IgD-negative memory B cell (primary cell): ENCODE measurements around the gene MS4A5. TPM values are rescaled to one million over a fixed set of nuclear protein-coding genes. Genes with fewer than 3 reads are reported as not detected.

Source experiments
- H3K27ac Mint-ChIP-seq, 3 donors: one replicate each; pipeline ENCODE4 v1.8.0; 2020 to 2022; ENCODE audit warnings: mild to moderate bottlenecking in 3 of 3, mixed read lengths in 3 of 3, moderate library complexity in 1 of 3
- H3K27me3 Mint-ChIP-seq: one replicate; pipeline ENCODE4 v1.8.0; 2021; ENCODE audit warnings: mixed read lengths
- H3K36me3 Mint-ChIP-seq: one replicate; pipeline ENCODE4 v1.8.0; 2020; ENCODE audit warnings: mild to moderate bottlenecking, mixed read lengths
- H3K4me1 Mint-ChIP-seq, 3 donors: one replicate each; pipeline ENCODE4 v1.8.0; 2020 to 2022; ENCODE audit warnings: mixed read lengths in 3 of 3, mild to moderate bottlenecking in 1 of 3
- H3K4me3 Mint-ChIP-seq, 4 donors: one replicate each; pipeline ENCODE4 v1.8.0; 2020 to 2022; ENCODE audit warnings: mild to moderate bottlenecking in 4 of 4, mixed read lengths in 4 of 4, moderate library complexity in 3 of 4
- H3K9me3 Mint-ChIP-seq, 3 donors: one replicate each; pipeline ENCODE4 v1.8.0; 2020 to 2021; ENCODE audit warnings: mixed read lengths in 3 of 3, mild to moderate bottlenecking in 1 of 3
- polyA plus RNA-seq: library from polyadenylated mRNA; unstranded; fragments of 300-500 nt; fragmentation: Illumina TruSeq; gene quantifications from one replicate; pipeline ENCODE4 v1.2.3, GENCODE V29; 2021

Gene MS4A5
- not detected for polyA plus RNA-seq

GRCh38 chr11:60429272-60429671, at the start of gene MS4A5:
Gene MS4A5, plus strand, starts transcription at chr11:60429572. Its CDS starts 103 bp downstream, at chr11:60429675.
- peaks cover 2% of the 10 kb centered on the region for H3K27me3 Mint-ChIP-seq
- peak within 1 kb of the TSS in 2 of 3 donors; percentile 26 to 59 for H3K27ac Mint-ChIP-seq
- H3K4me3 Mint-ChIP-seq: peak within 1 kb of the TSS in 1 of 4 donors; percentile 43

GRCh38 chr11:60389279-60389910, 40.0 kb upstream of the MS4A5 start:
- peaks cover 7% of the 10 kb centered on the region for H3K36me3 Mint-ChIP-seq
- H3K27me3 Mint-ChIP-seq: no peaks in the 10 kb centered on the region
- H3K4me1 Mint-ChIP-seq: peaks cover 23 to 32% (median 28%) of the 10 kb centered on the region in 3 donors
- peak overlapping the region; percentile 82 to 96 (median 96) for H3K27ac Mint-ChIP-seq
- H3K4me3 Mint-ChIP-seq: peak overlapping the region; percentile 42 to 64 (median 56)
- peaks cover 0 to 3% (median 2%) of the 10 kb centered on the region in 3 donors for H3K9me3 Mint-ChIP-seq

More at GRCh38 chr11:60429272-60429671, at the start of gene MS4A5:
- H3K36me3 Mint-ChIP-seq: no peaks in the 10 kb centered on the region
- peaks cover 3 to 6% (median 4%) of the 10 kb centered on the region in 3 donors for H3K4me1 Mint-ChIP-seq
- peaks cover 0 to 2% (median 1%) of the 10 kb centered on the region in 3 donors for H3K9me3 Mint-ChIP-seq

GRCh38 chr11:60390419-60390818, 39.0 kb upstream of the MS4A5 start:
- peaks cover 23 to 36% (median 31%) of the 10 kb centered on the region in 3 donors for H3K4me1 Mint-ChIP-seq
- no peaks in the 10 kb centered on the region for H3K27me3 Mint-ChIP-seq
- peak overlapping the region in 3 of 4 donors; percentile 59 to 73 (median 64) for H3K4me3 Mint-ChIP-seq
- H3K9me3 Mint-ChIP-seq: peaks cover 0 to 3% (median 2%) of the 10 kb centered on the region in 3 donors
- peaks cover 5% of the 10 kb centered on the region for H3K36me3 Mint-ChIP-seq
- H3K27ac Mint-ChIP-seq: peak overlapping the region; percentile 48 to 96 (median 96)

- peaks cover 29 to 53% (median 47%) of the 10 kb centered on the region in 3 donors for H3K4me1 Mint-ChIP-seq
- H3K4me3 Mint-ChIP-seq: no peak overlapping the region
- peaks cover 5% of the 10 kb centered on the region for H3K36me3 Mint-ChIP-seq
- peaks cover 0 to 3% (median 0%) of the 10 kb centered on the region in 3 donors for H3K9me3 Mint-ChIP-seq
- H3K27ac Mint-ChIP-seq: peak overlapping the region in 1 of 3 donors; percentile 3
- no peaks in the 10 kb centered on the region for H3K27me3 Mint-ChIP-seq
These were observed 37.0 kb upstream of the MS4A5 start for GRCh38 chr11:60392361-60392760.

GRCh38 chr11:60393016-60393415, 36.4 kb upstream of the MS4A5 start:
- H3K4me3 Mint-ChIP-seq: no peak overlapping the region
- no peaks in the 10 kb centered on the region for H3K27me3 Mint-ChIP-seq
- H3K36me3 Mint-ChIP-seq: peaks cover 5% of the 10 kb centered on the region
- no peak overlapping the region for H3K27ac Mint-ChIP-seq
- peaks cover 36 to 56% (median 49%) of the 10 kb centered on the region in 3 donors for H3K4me1 Mint-ChIP-seq
- peaks cover 0 to 3% (median 0%) of the 10 kb centered on the region in 3 donors for H3K9me3 Mint-ChIP-seq

GRCh38 chr11:60394666-60395380, 34.5 kb upstream of the MS4A5 start:
- H3K36me3 Mint-ChIP-seq: peaks cover 7% of the 10 kb centered on the region
- peaks cover 35 to 45% (median 36%) of the 10 kb centered on the region in 3 donors for H3K4me1 Mint-ChIP-seq
- H3K9me3 Mint-ChIP-seq: peaks cover 0 to 2% (median 0%) of the 10 kb centered on the region in 3 donors
- H3K4me3 Mint-ChIP-seq: no peak overlapping the region
- no peaks in the 10 kb centered on the region for H3K27me3 Mint-ChIP-seq
- no peak overlapping the region for H3K27ac Mint-ChIP-seq

GRCh38 chr11:60396382-60396781, 33.0 kb upstream of the MS4A5 start, which contains the start of gene MS4A14:
Gene MS4A14, plus strand, starts transcription at chr11:60396459. Its CDS starts 120 bp downstream, at chr11:60396579.
- Mint-ChIP-seq H3K27me3 (no peaks in the 10 kb centered on the region), H3K9me3 (peaks cover 0 to 2% (median 0%) of the 10 kb centered on the region in 3 donors), H3K27ac (peak within 1 kb of the TSS; percentile 52 to 93 (median 89)), H3K36me3 (peaks cover 9% of the 10 kb centered on the region), H3K4me1 (peaks cover 29 to 38% (median 33%) of the 10 kb centered on the region in 3 donors), H3K4me3 (peak within 1 kb of the TSS; percentile 26 to 85 (median 56))

- Mint-ChIP-seq H3K27ac (peak overlapping the region; percentile 52 to 93 (median 89)), H3K4me3 (peak overlapping the region; percentile 26 to 85 (median 56)), H3K36me3 (peaks cover 9% of the 10 kb centered on the region), H3K27me3 (no peaks in the 10 kb centered on the region), H3K9me3 (peaks cover 2 to 4% (median 2%) of the 10 kb centered on the region in 3 donors), H3K4me1 (peaks cover 33 to 42% (median 33%) of the 10 kb centered on the region in 3 donors)
These were observed 32.6 kb upstream of the MS4A5 start for GRCh38 chr11:60396799-60397198.

GRCh38 chr11:60420015-60420414, 9.4 kb upstream of the MS4A5 start:
- Mint-ChIP-seq H3K27me3 (no peaks in the 10 kb centered on the region), H3K9me3 (peaks cover 5 to 14% (median 13%) of the 10 kb centered on the region in 3 donors), H3K36me3 (peaks cover 5% of the 10 kb centered on the region), H3K27ac (no peak overlapping the region), H3K4me3 (no peak overlapping the region), H3K4me1 (peaks cover 0 to 10% (median 8%) of the 10 kb centered on the region in 3 donors)

GRCh38 chr11:60422609-60423008, 6.8 kb upstream of the MS4A5 start:
- peaks cover 0 to 7% (median 0%) of the 10 kb centered on the region in 3 donors for H3K4me1 Mint-ChIP-seq
- no peaks in the 10 kb centered on the region for H3K27me3 Mint-ChIP-seq
- H3K9me3 Mint-ChIP-seq: peaks cover 5 to 12% (median 10%) of the 10 kb centered on the region in 3 donors
- no peak overlapping the region for H3K4me3 Mint-ChIP-seq
- H3K36me3 Mint-ChIP-seq: peaks cover 5% of the 10 kb centered on the region
- no peak overlapping the region for H3K27ac Mint-ChIP-seq

GRCh38 chr11:60428517-60428916, 855 bp upstream of the MS4A5 start:
- Mint-ChIP-seq H3K27me3 (peaks cover 2% of the 10 kb centered on the region), H3K27ac (no peak overlapping the region), H3K4me3 (peak overlapping the region in 1 of 4 donors; percentile 43), H3K9me3 (peaks cover 0 to 2% (median 1%) of the 10 kb centered on the region in 3 donors), H3K36me3 (no peaks in the 10 kb centered on the region), H3K4me1 (peaks cover 0 to 4% (median 2%) of the 10 kb centered on the region in 3 donors)

- H3K27ac Mint-ChIP-seq: peak overlapping the region in 1 of 3 donors; percentile 80
- peaks cover 2% of the 10 kb centered on the region for H3K27me3 Mint-ChIP-seq
- H3K4me3 Mint-ChIP-seq: no peak overlapping the region
- H3K36me3 Mint-ChIP-seq: no peaks in the 10 kb centered on the region
- H3K4me1 Mint-ChIP-seq: peaks cover 3 to 6% (median 4%) of the 10 kb centered on the region in 3 donors
- peaks cover 0 to 1% (median 0%) of the 10 kb centered on the region in 3 donors for H3K9me3 Mint-ChIP-seq
These were observed 1.9 kb downstream of the MS4A5 start for GRCh38 chr11:60431251-60431650.

- Mint-ChIP-seq H3K4me1 (peaks cover 3 to 6% (median 4%) of the 10 kb centered on the region in 3 donors), H3K27ac (no peak overlapping the region), H3K27me3 (peaks cover 2% of the 10 kb centered on the region), H3K9me3 (peaks cover 0 to 1% (median 0%) of the 10 kb centered on the region in 3 donors), H3K4me3 (no peak overlapping the region), H3K36me3 (no peaks in the 10 kb centered on the region)
These were observed 4.0 kb downstream of the MS4A5 start for GRCh38 chr11:60433401-60433800.

GRCh38 chr11:60447070-60447469, 17.7 kb downstream of the MS4A5 start:
- Mint-ChIP-seq H3K4me1 (peaks cover 42 to 52% (median 43%) of the 10 kb centered on the region in 3 donors), H3K36me3 (peaks cover 2% of the 10 kb centered on the region), H3K4me3 (peak overlapping the region in 2 of 4 donors; percentile 29 to 92), H3K27ac (peak overlapping the region in 2 of 3 donors; percentile 85 to 97), H3K27me3 (no peaks in the 10 kb centered on the region), H3K9me3 (no peaks in the 10 kb centered on the region)

- Mint-ChIP-seq H3K27ac (peak overlapping the region in 1 of 3 donors; percentile 62), H3K9me3 (no peaks in the 10 kb centered on the region), H3K36me3 (peaks cover 2% of the 10 kb centered on the region), H3K4me3 (peak overlapping the region in 1 of 4 donors; percentile 17), H3K27me3 (no peaks in the 10 kb centered on the region), H3K4me1 (peaks cover 39 to 49% (median 39%) of the 10 kb centered on the region in 3 donors)
These were observed 18.5 kb downstream of the MS4A5 start for GRCh38 chr11:60447846-60448245.
